Heart right ventricle (tissue), 16 donors: ENCODE measurements around the gene MINDY4. TPM values are rescaled to one million over a fixed set of nuclear protein-coding genes. Genes with fewer than 3 reads are reported as not detected.

ENCODE experiments used
- ATAC-seq, 8 donors: fragments of 200-7000 bp; cut with Tn5 transposase; one replicate each; pipeline ENCODE4 v1.9.1; 2020; ENCODE audit warnings: mild to moderate bottlenecking in 8 of 8, moderate library complexity in 8 of 8, moderate number of reproducible peaks in 1 of 8
- DNase-seq, 2 donors: peaks; one replicate each; pipeline ENCODE4 v3.0.0-alpha.2; 2020
- H3K27ac ChIP-seq, 10 donors: fragments of 200-600 bp; sonication (generic) in 2 of 10; one replicate each; pipeline versions ENCODE4 v1.5.0 to v1.8.0; 2020 to 2022; ENCODE audit warnings: mild to moderate bottlenecking in 3 of 10
- H3K27me3 ChIP-seq, 7 donors: fragments of 200-600 bp; one replicate each; pipeline ENCODE4 v1.8.0; 2021 to 2022; ENCODE audit warnings: mild to moderate bottlenecking in 2 of 7
- H3K36me3 ChIP-seq, 9 donors: fragments of 200-600 bp; sonication (generic) in 1 of 9; one replicate each; pipeline versions ENCODE4 v1.5.0 to v1.8.0; 2020 to 2022; ENCODE audit warnings: mild to moderate bottlenecking in 2 of 9
- H3K4me1 ChIP-seq, 9 donors: fragments of 200-600 bp; sonication (generic) in 1 of 9; one replicate each; pipeline versions ENCODE4 v1.5.0 to v1.8.0; 2020 to 2022; ENCODE audit warnings: mild to moderate bottlenecking in 4 of 9
- H3K4me3 ChIP-seq, 10 donors: fragments of 200-600 bp; sonication (generic) in 2 of 10; one replicate each; pipeline versions ENCODE4 v1.5.0 to v1.8.0; 2020 to 2022; ENCODE audit warnings: mild to moderate bottlenecking in 7 of 10, moderate library complexity in 2 of 10
- H3K9me3 ChIP-seq, 11 donors: fragments of 200-600 bp in 10 of 11; sonication (generic) in 2 of 11; one replicate each; pipeline versions ENCODE4 v1.5.0 to v1.8.0; 2013 to 2022; ENCODE audit warnings: mild to moderate bottlenecking in 2 of 11, control low read depth in 1 of 11, moderate library complexity in 1 of 11
- CTCF ChIP-seq, 9 donors: fragments of 200-600 bp; sonication (generic) in 2 of 9; IDR thresholded peaks; one replicate each; pipeline versions ENCODE4 v1.5.0 to v1.8.0; 2021 to 2022; ENCODE audit warnings: antibody characterized with exemption in 9 of 9, mild to moderate bottlenecking in 5 of 9, moderate library complexity in 1 of 9
- WGBS, 2 donors: extraction: QIAGEN DNeasy Blood & Tissue Kit; methylation state at CpG; one replicate each; pipeline ENCODE4 v1.1.7; 2013; ENCODE audit warnings: inconsistent platforms in 1 of 2; 5-methylcytosine and 5-hydroxymethylcytosine counted together
- intact Hi-C, 10 donors: fragments of 100-400 bp; cut with DNase I; formaldehyde crosslinking; loops; one replicate each; pipeline versions ENCODE4 v1.11.1 to v1.14.2; 2022
- polyA plus RNA-seq, 2 donors: library from polyadenylated mRNA; stranded (reverse); fragments of 200-250 nt; gene quantifications; one replicate each; pipeline ENCODE4 v1.2.3, GENCODE V29; 2013
- total RNA-seq, 10 donors: library from RNA; stranded (reverse); fragmentation: NEBNext Ultra II Directional in 3 of 10; extraction: Animal tissue kit (Norgen Biotek cat#: 25700) in 3 of 10; gene quantifications; one replicate each; pipeline versions ENCODE4 v1.2.1 to v1.2.4, GENCODE V29; 2021 to 2023
- donor health status: Arrhythmogenic right ventricular cardiomyopathy.
- donor health status: ischemic (EF 13 %, LVEDD 7.1; RV severe dilation, severe dysfunction).
- donor health status: healthy with polysubstance abuse.
- donor health status: DM: no; HTN: yes; CAD: no.
- donor health status: DM: no; HTN: no; CAD: no.
- donor health status: ischemic (EF 25% LVEDD 6.9; RV normal size, moderate dysfunction).
- donor health status: ischemic (EF 25% LVEDD 5.7; RV mildly dilated, moderate dysfunction).
- donor health status: healthy.
- donor health status: DM: yes; HTN: yes; CAD: no.
- donor health status: Ischemic cardiomyopathy.
- donor health status: ischemic (EF 35%, LVEDD 5.7; RV mildly dilated, moderate dysfunction).
- donor health status: nonischemic (EF 11% LVEDD 7.7; RV severe dilation, severe dysfunction).
- donor health status: DM: yes; HTN: yes; CAD: no.
- donor health status: PGD.
- donor health status: ischemic (EF 29% LVEDD 5.4; RV normal size, mild dysfunction).
- donor health status: nonischemic (EF 23%, LVEDD 6.1; RV moderate dilation, normal function).

MINDY4 gene
- total and polyA plus RNA-seq, 12 donors, result 1.9 to 5.4 (median 2.8) TPM

- H3K27me3 ChIP-seq, result no peaks in the 10 kb centered on the region
- WGBS, 2 donors, result 96 to 98% methylated on average over 4 of the region's 4 CpGs
- H3K4me3 ChIP-seq, result no peak overlapping the region
- no peak for TF ChIP-seq CTCF (IDR thresholded peaks at IDR 0.05)
- H3K36me3 ChIP-seq, result peaks cover 0 to 3% (median 0%) of the 10 kb centered on the region in 9 donors
- DNase-seq, result no peak
- H3K4me1 ChIP-seq, result peaks cover 0 to 31% (median 6%) of the 10 kb centered on the region in 9 donors
- H3K27ac ChIP-seq, result no peak overlapping the region
- intact Hi-C loops, result no loop called here
- no peaks in the 10 kb centered on the region for H3K9me3 ChIP-seq
- no peak for ATAC-seq
Observed at GRCh38 chr7:30880941-30881340, 109.7 kb downstream of the MINDY4 start.

DNA sequence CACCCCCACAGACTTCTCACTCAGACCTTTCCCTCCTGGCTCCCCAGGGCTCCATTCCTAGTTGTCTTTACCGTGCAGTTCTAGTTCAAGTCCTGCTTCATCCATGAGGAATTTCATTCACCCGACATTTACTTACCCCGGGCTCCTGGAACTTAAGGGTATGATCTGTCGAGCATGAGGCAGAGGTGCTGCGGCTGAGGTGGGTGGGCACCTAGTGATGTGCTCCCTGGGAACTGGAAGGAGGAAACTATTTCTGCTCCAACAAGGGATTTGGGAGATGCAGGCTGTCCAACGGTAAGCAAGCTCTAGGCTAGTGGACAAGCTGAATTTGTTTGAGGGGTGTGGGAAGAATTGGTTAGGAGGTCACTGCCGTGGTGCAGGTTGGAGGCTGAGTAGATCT, 110.2 kb downstream of the MINDY4 start:
- no peak for ATAC-seq
- intact Hi-C loops, result no loop called here
- peaks cover 0 to 33% (median 6%) of the 10 kb centered on the region in 9 donors for H3K4me1 ChIP-seq
- 95 to 96% methylated on average over 7 of the region's 7 CpGs for WGBS, 2 donors
- H3K9me3 ChIP-seq, result no peaks in the 10 kb centered on the region
- H3K27me3 ChIP-seq, result no peaks in the 10 kb centered on the region
- TF ChIP-seq CTCF (IDR thresholded peaks at IDR 0.05), result no peak
- no peak overlapping the region for H3K4me3 ChIP-seq
- DNase-seq, result no peak
- no peak overlapping the region for H3K27ac ChIP-seq
- H3K36me3 ChIP-seq, result peaks cover 0 to 3% (median 0%) of the 10 kb centered on the region in 9 donors

- DNase-seq (no peak), ATAC-seq (no peak)
- Histone ChIP-seq H3K4me1 (peaks cover 0 to 35% (median 7%) of the 10 kb centered on the region in 9 donors), H3K36me3 (peaks cover 0 to 3% (median 0%) of the 10 kb centered on the region in 9 donors), H3K4me3 (no peak overlapping the region), H3K9me3 (no peaks in the 10 kb centered on the region), H3K27ac (no peak overlapping the region), H3K27me3 (no peaks in the 10 kb centered on the region)
- intact Hi-C loops, result no loop called here
- no peak for TF ChIP-seq CTCF (IDR thresholded peaks at IDR 0.05)
Observed at GRCh38 chr7:30884881-30885280, 113.7 kb downstream of the MINDY4 start.

GRCh38 chr7:30886608-30887011, 115.4 kb downstream of the MINDY4 start:
- H3K27ac ChIP-seq, result peak overlapping the region in 1 of 10 donors; percentile 31
- no peaks in the 10 kb centered on the region for H3K27me3 ChIP-seq
- ATAC-seq (peak in 4 of 8 donors; percentile 6 to 19 (median 10)), DNase-seq (no peak)
- WGBS, 2 donors, result 75 to 76% methylated on average over 7 of the region's 7 CpGs
- no peaks in the 10 kb centered on the region for H3K9me3 ChIP-seq
- H3K36me3 ChIP-seq, result peaks cover 0 to 3% (median 0%) of the 10 kb centered on the region in 9 donors
- TF ChIP-seq CTCF (IDR thresholded peaks at IDR 0.05), result no peak
- no peak overlapping the region for H3K4me3 ChIP-seq
- intact Hi-C loops, result no loop called here
- peaks cover 0 to 35% (median 7%) of the 10 kb centered on the region in 9 donors for H3K4me1 ChIP-seq
